Measurements from ENCODE around the gene WDR87. TPM values are rescaled to one million over a fixed set of nuclear protein-coding genes. Genes with fewer than 3 reads are reported as not detected.

Gene WDR87
- polyA plus RNA-seq, 2 of the 4 experiments (the other 2 are of a cell fraction) = not detected

DNA sequence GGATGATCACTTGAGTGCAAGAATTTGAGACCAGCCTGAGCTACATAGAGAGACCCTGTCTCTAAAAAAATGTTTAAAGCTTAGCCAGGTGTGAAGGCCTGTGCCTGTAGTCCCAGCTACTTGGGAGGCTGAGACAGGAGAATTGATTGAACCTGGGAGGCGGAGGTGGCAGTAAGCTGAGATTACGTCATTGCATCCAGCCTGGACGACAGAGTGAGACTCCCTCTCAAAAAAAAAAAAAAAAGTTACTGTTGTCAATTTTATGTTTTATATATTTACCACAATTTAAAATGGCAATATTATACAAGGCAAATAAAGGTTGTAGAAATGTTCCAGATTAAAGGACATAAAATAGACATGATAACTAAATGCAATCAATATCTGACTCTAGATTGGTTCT, 29.2 kb downstream of the WDR87 start:
- FAIRE-seq (peak; percentile 46), ATAC-seq (no peak), DNase-seq (ENCODE audit: low read depth in 1 of 2, low spot score in 1 of 2) (no peak)
- ChIA-PET POLR2A (no interaction called here), CTCF (interaction anchor here (0.6 kb wide), 1 partner anchor 17 kb away, joined by 3 read pairs; no protein-coding TSS in a partner anchor)
- TF ChIP-seq, protein P1, sequence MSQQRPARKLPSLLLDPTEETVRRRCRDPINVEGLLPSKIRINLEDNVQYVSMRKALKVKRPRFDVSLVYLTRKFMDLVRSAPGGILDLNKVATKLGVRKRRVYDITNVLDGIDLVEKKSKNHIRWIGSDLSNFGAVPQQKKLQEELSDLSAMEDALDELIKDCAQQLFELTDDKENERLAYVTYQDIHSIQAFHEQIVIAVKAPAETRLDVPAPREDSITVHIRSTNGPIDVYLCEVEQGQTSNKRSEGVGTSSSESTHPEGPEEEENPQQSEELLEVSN (IDR thresholded peaks at IDR 0.05; ENCODE audit: borderline replicate concordance, low read depth) = no peak
- TF ChIP-seq HEYL (CRISPR knock-in tag; IDR thresholded peaks at IDR 0.05) (no peak), NPAS2 (CRISPR knock-in tag; IDR thresholded peaks at IDR 0.05; ENCODE audit: borderline replicate concordance) (no peak), POLR2A (IDR thresholded peaks at IDR 0.05; ENCODE audit: low read length) (no peak), TP53 (CRISPR knock-in tag; IDR thresholded peaks at IDR 0.05) (no peak)
- Histone ChIP-seq H3K4me3 (no peak overlapping the region), H3K4me1 (no peaks in the 10 kb centered on the region), H3K9me3 (peaks cover 67% of the 10 kb centered on the region), H3K4me2 (no peak overlapping the region), H3K27ac (no peak overlapping the region)
- 28% methylated on average over 3 of the region's 3 CpGs for WGBS (ENCODE audit: missing lambda C conversion rate)

DNA sequence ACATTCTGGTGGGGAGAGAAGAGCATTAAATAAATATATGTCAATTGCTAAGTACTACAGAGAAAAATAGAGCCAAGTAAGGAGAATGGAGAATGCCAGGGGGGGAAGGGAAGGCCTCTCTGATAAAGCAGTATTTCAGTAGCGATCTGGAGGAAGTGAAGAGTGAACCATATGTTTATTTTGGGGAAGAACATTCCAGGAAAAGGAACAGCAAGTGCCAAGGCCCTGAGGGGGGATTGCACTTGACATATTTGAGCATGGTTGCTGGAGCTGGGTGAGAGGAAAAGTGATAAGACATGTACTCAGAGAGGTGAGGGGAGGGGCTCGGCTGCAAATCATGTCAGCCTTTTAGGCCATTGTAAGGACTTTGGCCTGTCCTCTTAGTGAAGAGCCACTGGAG, 30.4 kb downstream of the WDR87 start:
- DNase-seq (ENCODE audit: low read depth in 1 of 2, low spot score in 1 of 2) (no peak), ATAC-seq (no peak), FAIRE-seq (no peak)
- Histone ChIP-seq H3K27ac (no peak overlapping the region), H3K9me3 (peaks cover 74% of the 10 kb centered on the region), H3K4me3 (no peak overlapping the region), H3K4me2 (no peak overlapping the region), H3K4me1 (no peaks in the 10 kb centered on the region)
- ChIA-PET POLR2A (interaction anchor here (0.7 kb wide), 1 partner anchor 107 kb away, joined by 4 read pairs; no protein-coding TSS in a partner anchor), CTCF (no interaction called here)
- TF ChIP-seq, protein P2, sequence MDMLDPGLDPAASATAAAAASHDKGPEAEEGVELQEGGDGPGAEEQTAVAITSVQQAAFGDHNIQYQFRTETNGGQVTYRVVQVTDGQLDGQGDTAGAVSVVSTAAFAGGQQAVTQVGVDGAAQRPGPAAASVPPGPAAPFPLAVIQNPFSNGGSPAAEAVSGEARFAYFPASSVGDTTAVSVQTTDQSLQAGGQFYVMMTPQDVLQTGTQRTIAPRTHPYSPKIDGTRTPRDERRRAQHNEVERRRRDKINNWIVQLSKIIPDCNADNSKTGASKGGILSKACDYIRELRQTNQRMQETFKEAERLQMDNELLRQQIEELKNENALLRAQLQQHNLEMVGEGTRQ (IDR thresholded peaks at IDR 0.05) = no peak
- TF ChIP-seq CHD4 (IDR thresholded peaks at IDR 0.05; ENCODE audit: borderline replicate concordance) (no peak), RNF2 (IDR thresholded peaks at IDR 0.05; ENCODE audit: borderline replicate concordance, low read depth) (no peak), ZNF302 (CRISPR knock-in tag; IDR thresholded peaks at IDR 0.05) (no peak)
- TF ChIP-seq, protein P3, sequence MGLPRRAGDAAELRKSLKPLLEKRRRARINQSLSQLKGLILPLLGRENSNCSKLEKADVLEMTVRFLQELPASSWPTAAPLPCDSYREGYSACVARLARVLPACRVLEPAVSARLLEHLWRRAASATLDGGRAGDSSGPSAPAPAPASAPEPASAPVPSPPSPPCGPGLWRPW (IDR thresholded peaks at IDR 0.05) = no peak
- 8% methylated on average over 2 of the region's 2 CpGs for WGBS (ENCODE audit: missing lambda C conversion rate)

DNA sequence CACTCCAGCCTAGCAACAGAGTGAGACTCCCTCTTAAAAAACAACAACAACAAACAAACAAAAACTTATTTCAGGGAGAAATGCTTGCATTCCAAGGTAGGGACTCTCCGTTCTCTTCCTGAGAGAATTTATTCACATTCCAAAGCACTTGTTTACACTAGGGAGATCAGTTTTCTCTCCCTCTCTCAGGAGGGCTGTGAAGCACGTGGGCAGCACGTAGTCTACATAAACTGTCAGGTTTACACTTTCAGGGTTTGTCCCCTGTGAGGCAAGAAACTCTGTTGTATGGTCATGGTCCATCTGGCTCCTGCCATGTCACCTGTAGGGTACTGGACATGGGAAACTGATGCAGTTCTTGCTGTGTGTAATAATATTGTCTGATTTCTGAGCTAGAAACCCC, 31.6 kb downstream of the WDR87 start:
- no peak overlapping the region for H3K27ac ChIP-seq
- ATAC-seq (peak in 1 of 2 experiments; percentile 54; a peak in 3 of 6 replicates), FAIRE-seq (peak; percentile 65), DNase-seq (ENCODE audit: low read depth in 1 of 2, low spot score in 1 of 2) (no peak)
- ChIA-PET POLR2A (no interaction called here), CTCF (interaction anchor here (1.4 to 2.8 kb wide), 3 partner anchors 23 to 28 kb away, joined by 3 to 14 read pairs (median 3); no protein-coding TSS in a partner anchor)
- no peaks in the 10 kb centered on the region for H3K4me1 ChIP-seq
- H3K9me3 ChIP-seq = peaks cover 79% of the 10 kb centered on the region
- 6% methylated on average over 3 of the region's 3 CpGs for WGBS (ENCODE audit: missing lambda C conversion rate)
- H3K4me2 ChIP-seq = no peak overlapping the region
- no peak overlapping the region for H3K4me3 ChIP-seq
- TF ChIP-seq RARB (CRISPR knock-in tag; IDR thresholded peaks at IDR 0.05) (no peak), SMC3 (IDR thresholded peaks at IDR 0.05) (no peak), CHD4 (IDR thresholded peaks at IDR 0.05; ENCODE audit: borderline replicate concordance) (no peak)
- TF ChIP-seq, protein P4, sequence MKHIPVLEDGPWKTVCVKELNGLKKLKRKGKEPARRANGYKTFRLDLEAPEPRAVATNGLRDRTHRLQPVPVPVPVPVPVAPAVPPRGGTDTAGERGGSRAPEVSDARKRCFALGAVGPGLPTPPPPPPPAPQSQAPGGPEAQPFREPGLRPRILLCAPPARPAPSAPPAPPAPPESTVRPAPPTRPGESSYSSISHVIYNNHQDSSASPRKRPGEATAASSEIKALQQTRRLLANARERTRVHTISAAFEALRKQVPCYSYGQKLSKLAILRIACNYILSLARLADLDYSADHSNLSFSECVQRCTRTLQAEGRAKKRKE (CRISPR knock-in tag; IDR thresholded peaks at IDR 0.05; ENCODE audit: low read depth) = no peak
- TF ChIP-seq, protein P5, sequence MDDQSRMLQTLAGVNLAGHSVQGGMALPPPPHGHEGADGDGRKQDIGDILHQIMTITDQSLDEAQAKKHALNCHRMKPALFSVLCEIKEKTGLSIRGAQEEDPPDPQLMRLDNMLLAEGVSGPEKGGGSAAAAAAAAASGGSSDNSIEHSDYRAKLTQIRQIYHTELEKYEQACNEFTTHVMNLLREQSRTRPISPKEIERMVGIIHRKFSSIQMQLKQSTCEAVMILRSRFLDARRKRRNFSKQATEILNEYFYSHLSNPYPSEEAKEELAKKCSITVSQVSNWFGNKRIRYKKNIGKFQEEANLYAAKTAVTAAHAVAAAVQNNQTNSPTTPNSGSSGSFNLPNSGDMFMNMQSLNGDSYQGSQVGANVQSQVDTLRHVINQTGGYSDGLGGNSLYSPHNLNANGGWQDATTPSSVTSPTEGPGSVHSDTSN (IDR thresholded peaks at IDR 0.05) = no peak
- TF ChIP-seq, protein P3 (IDR thresholded peaks at IDR 0.05) = no peak
- TF ChIP-seq, protein P6, sequence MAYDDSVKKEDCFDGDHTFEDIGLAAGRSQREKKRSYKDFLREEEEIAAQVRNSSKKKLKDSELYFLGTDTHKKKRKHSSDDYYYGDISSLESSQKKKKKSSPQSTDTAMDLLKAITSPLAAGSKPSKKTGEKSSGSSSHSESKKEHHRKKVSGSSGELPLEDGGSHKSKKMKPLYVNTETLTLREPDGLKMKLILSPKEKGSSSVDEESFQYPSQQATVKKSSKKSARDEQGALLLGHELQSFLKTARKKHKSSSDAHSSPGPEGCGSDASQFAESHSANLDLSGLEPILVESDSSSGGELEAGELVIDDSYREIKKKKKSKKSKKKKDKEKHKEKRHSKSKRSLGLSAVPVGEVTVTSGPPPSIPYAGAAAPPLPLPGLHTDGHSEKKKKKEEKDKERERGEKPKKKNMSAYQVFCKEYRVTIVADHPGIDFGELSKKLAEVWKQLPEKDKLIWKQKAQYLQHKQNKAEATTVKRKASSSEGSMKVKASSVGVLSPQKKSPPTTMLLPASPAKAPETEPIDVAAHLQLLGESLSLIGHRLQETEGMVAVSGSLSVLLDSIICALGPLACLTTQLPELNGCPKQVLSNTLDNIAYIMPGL (CRISPR knock-in tag; IDR thresholded peaks at IDR 0.05; ENCODE audit: borderline replicate concordance) = no peak
